ENCODE measurements around the gene ZNF77.

The ZNF77 gene

DNA sequence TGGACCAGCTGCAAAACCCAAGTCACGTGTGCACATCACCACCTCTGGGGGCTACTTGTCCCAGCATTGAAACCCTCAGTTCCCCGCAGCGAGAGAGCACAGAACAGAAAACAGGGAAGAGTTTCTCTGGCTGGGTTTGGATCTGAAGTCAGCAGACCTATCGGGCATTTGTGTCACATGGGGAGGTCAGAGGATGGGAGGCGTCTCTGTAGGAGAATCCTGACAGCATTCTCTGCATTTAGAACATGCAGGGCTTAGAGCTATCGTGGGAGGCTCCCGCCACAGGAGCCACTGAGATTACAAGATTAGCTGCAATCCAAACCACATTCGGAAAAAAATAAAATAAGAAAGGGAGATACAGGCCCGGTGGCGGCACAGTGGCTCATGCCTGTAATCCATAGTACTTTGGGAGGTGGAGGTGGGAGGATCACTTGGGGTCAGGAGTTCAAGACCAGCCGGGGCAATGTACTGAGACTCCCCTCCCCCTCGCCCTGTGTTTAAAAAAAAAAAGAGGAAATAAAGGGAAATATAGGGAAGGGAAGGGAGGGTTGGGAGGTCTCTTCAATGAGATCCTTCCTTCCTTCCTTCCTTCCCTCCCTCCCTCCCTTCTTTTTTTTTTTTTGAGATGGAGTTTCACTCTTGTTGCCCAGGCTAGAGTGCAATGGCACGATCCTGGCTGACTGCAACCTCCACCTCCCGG, 29.7 kb upstream of the ZNF77 start:
- H3K9ac ChIP-seq (ENCODE audit: low read length): no peak overlapping the region
- H3K4me1 ChIP-seq (ENCODE audit: low read length): no peaks in the 10 kb centered on the region
- TF ChIP-seq EZH2 (optimal IDR thresholded peaks at IDR 0.05; ENCODE audit: low read depth, low read length): no peak
- no peak overlapping the region for H3K4me2 ChIP-seq (ENCODE audit: low read depth, low read length)
- no peaks in the 10 kb centered on the region for H3K9me2 ChIP-seq (replicated peaks; ENCODE audit: insufficient read depth, low read length)
- no peaks in the 10 kb centered on the region for H3K79me2 ChIP-seq (ENCODE audit: low read length)
- H3K27me3 ChIP-seq (replicated peaks; ENCODE audit: insufficient read depth, low read length): peaks cover 90% of the 10 kb centered on the region
- no peak overlapping the region for H3K4me3 ChIP-seq (ENCODE audit: low read length)
- no peak overlapping the region for H3K27ac ChIP-seq (ENCODE audit: low read length)
- no peaks in the 10 kb centered on the region for H3F3A ChIP-seq (ENCODE audit: insufficient read depth, low read length)
- no peaks in the 10 kb centered on the region for H3K36me3 ChIP-seq (replicated peaks; ENCODE audit: insufficient read depth, low read length)
- H4K20me1 ChIP-seq (ENCODE audit: insufficient read depth, low read length): no peaks in the 10 kb centered on the region
- H2AFZ ChIP-seq (ENCODE audit: low read length): no peak overlapping the region
- H3K9me3 ChIP-seq (replicated peaks; ENCODE audit: insufficient read depth, low read length): no peaks in the 10 kb centered on the region
- DNase-seq: no peak

DNA sequence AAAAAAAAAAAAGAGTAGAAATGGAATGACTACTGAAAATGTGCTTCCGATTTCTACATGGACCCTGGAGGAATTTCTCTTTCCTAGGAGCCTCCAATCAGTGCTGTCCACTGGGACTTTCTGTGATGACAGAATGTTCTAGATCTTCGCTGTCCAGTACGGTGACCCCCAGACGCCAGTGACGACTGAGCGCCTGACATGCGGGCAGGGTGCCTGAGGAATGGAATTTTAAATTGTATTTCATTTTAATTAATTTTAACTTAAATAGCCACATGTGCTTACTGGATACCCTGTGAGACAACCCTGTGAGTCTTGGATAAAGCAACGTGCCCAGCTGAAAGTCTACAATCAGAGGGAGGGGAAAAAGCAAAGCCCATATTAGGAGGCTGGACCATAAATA, 28.5 kb upstream of the ZNF77 start:
- no peaks in the 10 kb centered on the region for H3K9me3 ChIP-seq (replicated peaks; ENCODE audit: insufficient read depth, low read length)
- no peaks in the 10 kb centered on the region for H4K20me1 ChIP-seq (ENCODE audit: insufficient read depth, low read length)
- DNase-seq: no peak
- no peaks in the 10 kb centered on the region for H3K4me1 ChIP-seq (ENCODE audit: low read length)
- no peak overlapping the region for H3K9ac ChIP-seq (ENCODE audit: low read length)
- H3K4me2 ChIP-seq (ENCODE audit: low read depth, low read length): no peak overlapping the region
- no peaks in the 10 kb centered on the region for H3F3A ChIP-seq (ENCODE audit: insufficient read depth, low read length)
- H3K27me3 ChIP-seq (replicated peaks; ENCODE audit: insufficient read depth, low read length): peaks cover 90% of the 10 kb centered on the region
- no peak overlapping the region for H3K4me3 ChIP-seq (ENCODE audit: low read length)
- H3K36me3 ChIP-seq (replicated peaks; ENCODE audit: insufficient read depth, low read length): no peaks in the 10 kb centered on the region
- TF ChIP-seq EZH2phosphoT487 (IDR thresholded peaks at IDR 0.05; ENCODE audit: low read length): no peak
- no peak for TF ChIP-seq EZH2 (optimal IDR thresholded peaks at IDR 0.05; ENCODE audit: low read depth, low read length)
- TF ChIP-seq, protein P1, sequence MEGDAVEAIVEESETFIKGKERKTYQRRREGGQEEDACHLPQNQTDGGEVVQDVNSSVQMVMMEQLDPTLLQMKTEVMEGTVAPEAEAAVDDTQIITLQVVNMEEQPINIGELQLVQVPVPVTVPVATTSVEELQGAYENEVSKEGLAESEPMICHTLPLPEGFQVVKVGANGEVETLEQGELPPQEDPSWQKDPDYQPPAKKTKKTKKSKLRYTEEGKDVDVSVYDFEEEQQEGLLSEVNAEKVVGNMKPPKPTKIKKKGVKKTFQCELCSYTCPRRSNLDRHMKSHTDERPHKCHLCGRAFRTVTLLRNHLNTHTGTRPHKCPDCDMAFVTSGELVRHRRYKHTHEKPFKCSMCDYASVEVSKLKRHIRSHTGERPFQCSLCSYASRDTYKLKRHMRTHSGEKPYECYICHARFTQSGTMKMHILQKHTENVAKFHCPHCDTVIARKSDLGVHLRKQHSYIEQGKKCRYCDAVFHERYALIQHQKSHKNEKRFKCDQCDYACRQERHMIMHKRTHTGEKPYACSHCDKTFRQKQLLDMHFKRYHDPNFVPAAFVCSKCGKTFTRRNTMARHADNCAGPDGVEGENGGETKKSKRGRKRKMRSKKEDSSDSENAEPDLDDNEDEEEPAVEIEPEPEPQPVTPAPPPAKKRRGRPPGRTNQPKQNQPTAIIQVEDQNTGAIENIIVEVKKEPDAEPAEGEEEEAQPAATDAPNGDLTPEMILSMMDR (IDR thresholded peaks at IDR 0.05; ENCODE audit: low read length): no peak
- H3K27ac ChIP-seq (ENCODE audit: low read length): no peak overlapping the region
- H3K79me2 ChIP-seq (ENCODE audit: low read length): no peaks in the 10 kb centered on the region
- H3K9me2 ChIP-seq (replicated peaks; ENCODE audit: insufficient read depth, low read length): no peaks in the 10 kb centered on the region
- H2AFZ ChIP-seq (ENCODE audit: low read length): no peak overlapping the region

DNA sequence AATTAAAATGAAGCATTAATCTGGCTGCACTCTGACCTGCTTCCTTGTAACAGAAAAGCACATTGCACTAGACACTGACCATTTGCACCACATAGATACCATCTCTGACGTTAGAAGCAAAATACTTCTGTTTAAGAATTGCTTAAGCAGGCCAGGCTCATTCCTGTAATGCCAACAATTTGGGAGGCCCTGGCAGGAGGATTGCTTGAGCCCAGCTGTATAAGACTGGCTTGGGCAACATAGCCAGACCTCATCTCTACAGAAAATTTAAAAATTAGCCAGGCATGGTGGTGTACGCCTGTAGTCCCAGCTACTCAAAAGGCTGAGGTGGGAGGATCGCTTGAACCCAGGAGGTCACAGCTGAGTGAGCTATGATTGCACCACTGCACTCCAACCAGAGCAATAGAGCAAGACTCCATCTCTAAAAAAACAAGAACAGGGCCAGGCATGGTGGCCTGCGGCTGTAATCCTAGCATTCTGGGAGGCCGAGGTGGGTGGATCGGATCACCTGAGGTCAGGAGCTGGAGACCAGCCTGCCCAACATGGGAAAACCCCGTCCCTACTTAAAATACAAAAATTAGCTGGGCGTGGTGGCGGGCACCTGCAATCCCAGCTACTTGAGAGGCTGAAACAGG, 25.5 kb upstream of the ZNF77 start:
- H3F3A ChIP-seq (ENCODE audit: insufficient read depth, low read length): no peaks in the 10 kb centered on the region
- H3K4me3 ChIP-seq (ENCODE audit: low read length): no peak overlapping the region
- no peaks in the 10 kb centered on the region for H3K9me3 ChIP-seq (replicated peaks; ENCODE audit: insufficient read depth, low read length)
- no peaks in the 10 kb centered on the region for H3K79me2 ChIP-seq (ENCODE audit: low read length)
- no peak overlapping the region for H3K4me2 ChIP-seq (ENCODE audit: low read depth, low read length)
- H3K9me2 ChIP-seq (replicated peaks; ENCODE audit: insufficient read depth, low read length): no peaks in the 10 kb centered on the region
- TF ChIP-seq, protein P1 (IDR thresholded peaks at IDR 0.05; ENCODE audit: low read length): no peak
- no peak for TF ChIP-seq EZH2phosphoT487 (IDR thresholded peaks at IDR 0.05; ENCODE audit: low read length)
- TF ChIP-seq EZH2 (optimal IDR thresholded peaks at IDR 0.05; ENCODE audit: low read depth, low read length): no peak
- H3K27me3 ChIP-seq (replicated peaks; ENCODE audit: insufficient read depth, low read length): peaks cover 89% of the 10 kb centered on the region
- DNase-seq: no peak
- H3K4me1 ChIP-seq (ENCODE audit: low read length): no peaks in the 10 kb centered on the region
- no peak overlapping the region for H2AFZ ChIP-seq (ENCODE audit: low read length)
- no peaks in the 10 kb centered on the region for H3K36me3 ChIP-seq (replicated peaks; ENCODE audit: insufficient read depth, low read length)
- no peak overlapping the region for H3K27ac ChIP-seq (ENCODE audit: low read length)
- no peaks in the 10 kb centered on the region for H4K20me1 ChIP-seq (ENCODE audit: insufficient read depth, low read length)
- no peak overlapping the region for H3K9ac ChIP-seq (ENCODE audit: low read length)

DNA sequence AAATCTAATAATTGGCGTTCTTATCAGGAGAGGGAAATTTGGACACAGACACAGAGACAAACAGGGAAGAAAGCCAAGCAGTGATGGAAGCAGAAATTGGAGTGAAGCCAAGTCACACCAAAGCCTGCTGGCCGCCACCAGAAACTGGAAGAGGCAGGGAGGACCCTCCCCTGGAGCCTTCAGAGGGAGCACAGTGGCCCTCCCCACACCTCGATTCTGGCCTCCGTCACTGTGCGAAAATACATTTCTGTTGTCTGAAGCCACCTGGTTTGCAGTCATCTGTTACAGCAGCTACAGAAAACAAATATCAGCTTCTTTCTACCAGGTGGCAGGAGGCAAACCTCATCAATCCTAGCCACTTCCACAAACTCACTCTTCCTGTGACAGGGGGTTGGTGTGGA, 24.3 kb upstream of the ZNF77 start:
- peaks cover 87% of the 10 kb centered on the region for H3K27me3 ChIP-seq (replicated peaks; ENCODE audit: insufficient read depth, low read length)
- no peak overlapping the region for H2AFZ ChIP-seq (ENCODE audit: low read length)
- H3K27ac ChIP-seq (ENCODE audit: low read length): no peak overlapping the region
- no peaks in the 10 kb centered on the region for H3F3A ChIP-seq (ENCODE audit: insufficient read depth, low read length)
- no peaks in the 10 kb centered on the region for H3K79me2 ChIP-seq (ENCODE audit: low read length)
- TF ChIP-seq, protein P1 (IDR thresholded peaks at IDR 0.05; ENCODE audit: low read length): no peak
- no peak for TF ChIP-seq EZH2 (optimal IDR thresholded peaks at IDR 0.05; ENCODE audit: low read depth, low read length)
- no peak for TF ChIP-seq EZH2phosphoT487 (IDR thresholded peaks at IDR 0.05; ENCODE audit: low read length)
- H3K9me2 ChIP-seq (replicated peaks; ENCODE audit: insufficient read depth, low read length): no peaks in the 10 kb centered on the region
- no peak for DNase-seq
- H3K9me3 ChIP-seq (replicated peaks; ENCODE audit: insufficient read depth, low read length): no peaks in the 10 kb centered on the region
- no peak overlapping the region for H3K4me2 ChIP-seq (ENCODE audit: low read depth, low read length)
- no peak overlapping the region for H3K9ac ChIP-seq (ENCODE audit: low read length)
- no peaks in the 10 kb centered on the region for H3K36me3 ChIP-seq (replicated peaks; ENCODE audit: insufficient read depth, low read length)
- H4K20me1 ChIP-seq (ENCODE audit: insufficient read depth, low read length): no peaks in the 10 kb centered on the region
- H3K4me3 ChIP-seq (ENCODE audit: low read length): no peak overlapping the region
- H3K4me1 ChIP-seq (ENCODE audit: low read length): no peaks in the 10 kb centered on the region
